ENCODE results near the gene C1S. TPM values are rescaled to one million over a fixed set of nuclear protein-coding genes. Genes with fewer than 3 reads are reported as not detected.
"Not testable (repeated sequence)": the region's sequence is repeated elsewhere in the genome, so short reads cannot be mapped to it uniquely, and the experiment has no call there.

C1S gene
- total RNA-seq, 1 donor from 2014 or later: 3.5 TPM

DNA sequence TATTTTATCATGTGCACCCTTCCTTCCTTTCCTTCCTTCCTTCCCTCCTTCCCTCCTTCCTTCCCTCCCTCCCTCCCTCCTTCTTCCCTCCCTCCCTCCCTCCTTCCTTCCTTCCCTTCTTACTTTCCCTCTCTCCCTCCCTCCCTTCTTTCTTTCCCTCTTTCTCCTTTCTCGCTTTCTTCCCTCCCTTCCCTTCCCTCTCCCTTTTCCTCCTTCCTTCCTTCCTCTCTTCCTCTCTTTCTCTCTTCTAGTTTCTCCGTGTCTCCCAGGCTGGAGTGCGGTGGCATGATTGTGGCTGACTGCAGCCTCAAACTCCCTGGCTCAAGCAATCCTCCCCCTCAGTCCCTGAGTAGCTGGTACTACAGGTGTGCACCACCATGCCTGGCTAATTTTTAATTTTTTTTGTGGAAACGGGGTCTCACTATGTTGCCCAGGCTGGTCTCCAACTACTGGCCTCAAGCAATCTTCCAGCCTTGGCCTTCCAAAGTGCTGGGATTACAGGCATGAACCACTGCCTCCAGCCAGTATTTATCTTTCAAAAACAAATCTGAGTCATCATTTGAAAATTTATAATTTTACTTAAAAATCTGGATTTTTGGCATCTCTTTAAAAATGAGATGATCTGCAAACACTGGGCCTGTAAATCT, 40.7 kb downstream of the C1S start:
- no peaks in the 10 kb centered on the region for H3K27me3 Mint-ChIP-seq (ENCODE audit: unreplicated experiment)
- H3K27ac Mint-ChIP-seq (ENCODE audit: unreplicated experiment): no peak overlapping the region
- no peaks in the 10 kb centered on the region for H3K4me1 Mint-ChIP-seq (ENCODE audit: low read depth, unreplicated experiment)
- TF ChIP-seq, protein P1, sequence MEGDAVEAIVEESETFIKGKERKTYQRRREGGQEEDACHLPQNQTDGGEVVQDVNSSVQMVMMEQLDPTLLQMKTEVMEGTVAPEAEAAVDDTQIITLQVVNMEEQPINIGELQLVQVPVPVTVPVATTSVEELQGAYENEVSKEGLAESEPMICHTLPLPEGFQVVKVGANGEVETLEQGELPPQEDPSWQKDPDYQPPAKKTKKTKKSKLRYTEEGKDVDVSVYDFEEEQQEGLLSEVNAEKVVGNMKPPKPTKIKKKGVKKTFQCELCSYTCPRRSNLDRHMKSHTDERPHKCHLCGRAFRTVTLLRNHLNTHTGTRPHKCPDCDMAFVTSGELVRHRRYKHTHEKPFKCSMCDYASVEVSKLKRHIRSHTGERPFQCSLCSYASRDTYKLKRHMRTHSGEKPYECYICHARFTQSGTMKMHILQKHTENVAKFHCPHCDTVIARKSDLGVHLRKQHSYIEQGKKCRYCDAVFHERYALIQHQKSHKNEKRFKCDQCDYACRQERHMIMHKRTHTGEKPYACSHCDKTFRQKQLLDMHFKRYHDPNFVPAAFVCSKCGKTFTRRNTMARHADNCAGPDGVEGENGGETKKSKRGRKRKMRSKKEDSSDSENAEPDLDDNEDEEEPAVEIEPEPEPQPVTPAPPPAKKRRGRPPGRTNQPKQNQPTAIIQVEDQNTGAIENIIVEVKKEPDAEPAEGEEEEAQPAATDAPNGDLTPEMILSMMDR (IDR thresholded peaks at IDR 0.05; ENCODE audit: partially characterized antibody, unreplicated experiment): no peak
- DNase-seq: no peak
- peaks cover 6% of the 10 kb centered on the region for H3K36me3 Mint-ChIP-seq (ENCODE audit: unreplicated experiment)
- no peak overlapping the region for H3K4me3 Mint-ChIP-seq (ENCODE audit: unreplicated experiment)
- peaks cover 2% of the 10 kb centered on the region for H3K9me3 Mint-ChIP-seq (ENCODE audit: unreplicated experiment)

DNA sequence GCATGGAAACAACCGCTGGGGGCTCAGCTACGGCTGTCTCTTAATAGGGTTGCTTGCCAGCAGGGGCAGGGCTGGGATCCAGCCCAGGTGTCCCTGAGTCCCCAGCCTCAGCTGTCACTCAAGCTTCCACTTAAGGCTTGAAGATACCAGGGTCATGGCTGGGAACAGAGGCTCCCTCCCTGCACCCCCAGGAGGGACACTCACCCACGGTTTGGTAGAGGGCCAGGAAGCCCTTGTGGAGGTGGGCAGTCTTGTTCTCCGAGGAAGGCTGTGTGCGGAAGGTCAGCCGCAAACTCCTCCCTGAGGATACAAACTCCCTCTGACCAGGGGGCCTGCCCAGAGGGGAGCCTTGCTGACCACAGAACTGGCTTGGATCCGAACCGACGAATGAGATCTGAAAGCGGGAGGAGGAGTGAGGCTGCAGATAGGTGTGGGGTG, 41.2 kb downstream of the C1S start:
- H3K27ac Mint-ChIP-seq (ENCODE audit: unreplicated experiment): no peak overlapping the region
- H3K9me3 Mint-ChIP-seq (ENCODE audit: unreplicated experiment): peaks cover 4% of the 10 kb centered on the region
- H3K4me1 Mint-ChIP-seq (ENCODE audit: low read depth, unreplicated experiment): no peaks in the 10 kb centered on the region
- DNase-seq: no peak
- TF ChIP-seq, protein P1 (IDR thresholded peaks at IDR 0.05; ENCODE audit: partially characterized antibody, unreplicated experiment): no peak
- H3K27me3 Mint-ChIP-seq (ENCODE audit: unreplicated experiment): no peaks in the 10 kb centered on the region
- no peak overlapping the region for H3K4me3 Mint-ChIP-seq (ENCODE audit: unreplicated experiment)
- H3K36me3 Mint-ChIP-seq (ENCODE audit: unreplicated experiment): peaks cover 6% of the 10 kb centered on the region

GRCh38 chr12:7102582-7102981, 42.1 kb downstream of the C1S start:
- H3K9me3 Mint-ChIP-seq (ENCODE audit: unreplicated experiment): peaks cover 4% of the 10 kb centered on the region
- H3K4me1 Mint-ChIP-seq (ENCODE audit: low read depth, unreplicated experiment): no peaks in the 10 kb centered on the region

GRCh38 chr12:7103837-7104584, 43.5 kb downstream of the C1S start:
- H3K4me1 Mint-ChIP-seq (ENCODE audit: low read depth, unreplicated experiment): no peaks in the 10 kb centered on the region
- H3K27ac Mint-ChIP-seq (ENCODE audit: unreplicated experiment): no peak overlapping the region
- no peaks in the 10 kb centered on the region for H3K27me3 Mint-ChIP-seq (ENCODE audit: unreplicated experiment)
- H3K4me3 Mint-ChIP-seq (ENCODE audit: unreplicated experiment): no peak overlapping the region
- peaks cover 6% of the 10 kb centered on the region for H3K36me3 Mint-ChIP-seq (ENCODE audit: unreplicated experiment)
- no peak for DNase-seq
- H3K9me3 Mint-ChIP-seq (ENCODE audit: unreplicated experiment): peaks cover 5% of the 10 kb centered on the region
- TF ChIP-seq, protein P1 (IDR thresholded peaks at IDR 0.05; ENCODE audit: partially characterized antibody, unreplicated experiment): no peak

More at GRCh38 chr12:7102582-7102981, 42.1 kb downstream of the C1S start:
- DNase-seq: no peak
- H3K36me3 Mint-ChIP-seq (ENCODE audit: unreplicated experiment): peaks cover 6% of the 10 kb centered on the region
- H3K27me3 Mint-ChIP-seq (ENCODE audit: unreplicated experiment): no peaks in the 10 kb centered on the region
- H3K27ac Mint-ChIP-seq (ENCODE audit: unreplicated experiment): no peak overlapping the region
- TF ChIP-seq, protein P1 (IDR thresholded peaks at IDR 0.05; ENCODE audit: partially characterized antibody, unreplicated experiment): no peak
- no peak overlapping the region for H3K4me3 Mint-ChIP-seq (ENCODE audit: unreplicated experiment)

DNA sequence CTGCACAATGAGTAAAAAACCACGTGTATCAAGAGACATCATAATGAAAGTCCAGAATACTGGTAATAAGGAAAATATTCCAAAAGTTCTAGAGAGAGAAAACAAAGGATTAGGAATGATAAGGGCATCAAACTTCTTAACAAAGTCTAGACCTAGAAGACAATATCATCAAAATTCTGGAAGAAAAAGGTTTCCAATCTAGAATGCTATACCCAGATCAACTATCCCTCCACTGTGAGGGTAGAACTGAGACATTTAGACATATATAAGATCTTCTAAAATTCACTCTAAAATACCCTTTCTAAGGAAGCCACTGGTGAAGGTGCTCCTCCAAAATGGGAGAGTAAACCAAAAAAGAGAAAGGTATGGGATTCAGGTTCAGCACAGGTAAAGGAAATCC, 45.6 kb downstream of the C1S start:
- TF ChIP-seq, protein P1 (IDR thresholded peaks at IDR 0.05; ENCODE audit: partially characterized antibody, unreplicated experiment): no peak
- Mint-ChIP-seq H3K4me1 (ENCODE audit: low read depth, unreplicated experiment) (no peaks in the 10 kb centered on the region), H3K27ac (ENCODE audit: unreplicated experiment) (no peak overlapping the region), H3K4me3 (ENCODE audit: unreplicated experiment) (no peak overlapping the region), H3K27me3 (ENCODE audit: unreplicated experiment) (peaks cover 2% of the 10 kb centered on the region), H3K9me3 (ENCODE audit: unreplicated experiment) (peaks cover 11% of the 10 kb centered on the region), H3K36me3 (ENCODE audit: unreplicated experiment) (peaks cover 6% of the 10 kb centered on the region)
- no peak for DNase-seq

DNA sequence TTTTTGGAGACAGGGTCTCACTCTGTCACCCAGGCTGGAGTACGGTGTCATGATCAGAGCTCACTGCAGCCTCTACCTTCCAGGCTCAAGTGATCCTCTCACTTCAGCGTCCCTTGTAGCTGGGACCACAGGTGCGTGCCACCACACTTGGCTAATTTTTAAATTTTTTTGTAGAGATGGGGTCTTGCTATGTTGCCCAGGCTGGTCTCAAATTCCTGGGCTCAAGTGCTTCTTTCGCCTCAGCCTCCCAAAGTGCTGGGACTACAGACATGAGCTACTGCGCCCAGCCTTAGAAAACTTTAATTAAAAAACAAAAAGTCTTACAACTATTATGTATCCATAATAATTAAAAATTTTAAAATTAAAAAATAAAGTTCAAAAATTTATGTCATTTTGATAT, 46.7 kb downstream of the C1S start:
- H3K9me3 Mint-ChIP-seq (ENCODE audit: unreplicated experiment): peaks cover 11% of the 10 kb centered on the region
- not testable (repeated sequence) for H3K4me3 Mint-ChIP-seq (ENCODE audit: unreplicated experiment); H3K4me1 Mint-ChIP-seq (ENCODE audit: low read depth, unreplicated experiment); H3K27me3 Mint-ChIP-seq (ENCODE audit: unreplicated experiment); H3K27ac Mint-ChIP-seq (ENCODE audit: unreplicated experiment); H3K36me3 Mint-ChIP-seq (ENCODE audit: unreplicated experiment); DNase-seq

Measured in glutamatergic neuron (in vitro differentiated cells).